Naive B cell (primary cell): ENCODE measurements around the gene CACNA1D. TPM values are rescaled to one million over a fixed set of nuclear protein-coding genes. Genes with fewer than 3 reads are reported as not detected.
A peak's percentile ranks its signal among the peaks of the same experiment; 100 is the strongest.

Experiments used
- ATAC-seq, 2 donors: fragments of 150-1000 bp; cut with Tn5 transposase; 2 replicates each; pipeline ENCODE4 v1.10.0; 2021; ENCODE audit warnings: low read depth in 2 of 2, mild to moderate bottlenecking in 2 of 2, moderate library complexity in 2 of 2
- DNase-seq: peaks from one replicate; pipeline ENCODE4 v3.0.0; 2022
- H3K27ac Mint-ChIP-seq, 6 donors: one replicate each; pipeline ENCODE4 v1.8.0; 2020 to 2022; ENCODE audit warnings: mild to moderate bottlenecking in 6 of 6, mixed read lengths in 6 of 6, moderate library complexity in 5 of 6, inconsistent platforms in 2 of 6
- H3K27me3 Mint-ChIP-seq, 3 donors: one replicate each; pipeline ENCODE4 v1.8.0; 2021 to 2022; ENCODE audit warnings: mixed read lengths in 3 of 3, mild to moderate bottlenecking in 1 of 3
- H3K36me3 Mint-ChIP-seq, 2 donors: one replicate each; pipeline ENCODE4 v1.8.0; 2020 to 2022; ENCODE audit warnings: mixed read lengths in 2 of 2, inconsistent platforms in 1 of 2, mild to moderate bottlenecking in 1 of 2
- H3K4me1 Mint-ChIP-seq, 3 donors: one replicate each; pipeline ENCODE4 v1.8.0; 2020 to 2022; ENCODE audit warnings: mixed read lengths in 3 of 3, inconsistent platforms in 1 of 3, mild to moderate bottlenecking in 1 of 3, moderate library complexity in 1 of 3
- H3K4me3 Mint-ChIP-seq, 8 donors: one replicate each; pipeline ENCODE4 v1.8.0; 2020 to 2022; ENCODE audit warnings: mild to moderate bottlenecking in 8 of 8, mixed read lengths in 8 of 8, moderate library complexity in 8 of 8, inconsistent platforms in 2 of 8
- H3K9me3 Mint-ChIP-seq, 7 donors: one replicate each; pipeline ENCODE4 v1.8.0; 2020 to 2022; ENCODE audit warnings: mixed read lengths in 7 of 7, mild to moderate bottlenecking in 5 of 7, inconsistent platforms in 2 of 7, moderate library complexity in 1 of 7
- polyA plus RNA-seq, 6 donors: library from polyadenylated mRNA; unstranded; fragments of 300-500 nt; fragmentation: Illumina TruSeq; gene quantifications; one replicate each; pipeline ENCODE4 v1.2.3, GENCODE V29; 2021; ENCODE audit warnings: low read depth in 6 of 6

CACNA1D gene
- polyA plus RNA-seq, 6 donors from 2014 or later, result not detected

- Mint-ChIP-seq H3K27me3 (peaks cover 36 to 58% (median 55%) of the 10 kb centered on the region in 3 donors), H3K36me3 (no peaks in the 10 kb centered on the region), H3K4me1 (peaks cover 4 to 12% (median 10%) of the 10 kb centered on the region in 3 donors), H3K9me3 (no peaks in the 10 kb centered on the region), H3K4me3 (no peak overlapping the region), H3K27ac (no peak overlapping the region)
- no peak for ATAC-seq
- no peak for DNase-seq
These were observed 5.9 kb downstream of the CACNA1D start for GRCh38 chr3:53500165-53500777.

GRCh38 chr3:53501178-53501577, 6.8 kb downstream of the CACNA1D start:
- Mint-ChIP-seq H3K36me3 (no peaks in the 10 kb centered on the region), H3K4me3 (no peak overlapping the region), H3K9me3 (no peaks in the 10 kb centered on the region), H3K4me1 (peaks cover 0 to 8% (median 4%) of the 10 kb centered on the region in 3 donors), H3K27me3 (peaks cover 36 to 57% (median 57%) of the 10 kb centered on the region in 3 donors), H3K27ac (no peak overlapping the region)
- ATAC-seq, result no peak
- DNase-seq, result no peak

- no peak for DNase-seq
- Mint-ChIP-seq H3K27me3 (peaks cover 21 to 49% (median 45%) of the 10 kb centered on the region in 3 donors), H3K4me3 (no peak overlapping the region), H3K36me3 (no peaks in the 10 kb centered on the region), H3K9me3 (no peaks in the 10 kb centered on the region), H3K27ac (peak overlapping the region in 1 of 6 donors; percentile 30), H3K4me1 (no peaks in the 10 kb centered on the region)
- ATAC-seq, result no peak
These were observed 8.3 kb downstream of the CACNA1D start for GRCh38 chr3:53502737-53503136.

- DNase-seq, result no peak
- no peaks in the 10 kb centered on the region for H3K4me1 Mint-ChIP-seq
- no peaks in the 10 kb centered on the region for H3K36me3 Mint-ChIP-seq
These were observed 8.8 kb downstream of the CACNA1D start for GRCh38 chr3:53503195-53503594.

GRCh38 chr3:53506110-53506762, 11.8 kb downstream of the CACNA1D start:
- Mint-ChIP-seq H3K36me3 (no peaks in the 10 kb centered on the region), H3K9me3 (no peaks in the 10 kb centered on the region), H3K4me1 (no peaks in the 10 kb centered on the region), H3K4me3 (no peak overlapping the region), H3K27ac (peak overlapping the region in 1 of 6 donors; percentile 16), H3K27me3 (peaks cover 27 to 53% (median 42%) of the 10 kb centered on the region in 3 donors)
- DNase-seq (no peak), ATAC-seq (no peak)

More at GRCh38 chr3:53503195-53503594, 8.8 kb downstream of the CACNA1D start:
- H3K27me3 Mint-ChIP-seq, result peaks cover 18 to 47% (median 43%) of the 10 kb centered on the region in 3 donors
- no peaks in the 10 kb centered on the region for H3K9me3 Mint-ChIP-seq
- no peak for ATAC-seq
- no peak overlapping the region for H3K27ac Mint-ChIP-seq
- no peak overlapping the region for H3K4me3 Mint-ChIP-seq

GRCh38 chr3:53506763-53507145, 12.3 kb downstream of the CACNA1D start:
- Mint-ChIP-seq H3K4me3 (no peak overlapping the region), H3K4me1 (no peaks in the 10 kb centered on the region), H3K27me3 (peaks cover 27 to 52% (median 42%) of the 10 kb centered on the region in 3 donors), H3K36me3 (no peaks in the 10 kb centered on the region), H3K27ac (no peak overlapping the region), H3K9me3 (no peaks in the 10 kb centered on the region)
- ATAC-seq (no peak), DNase-seq (no peak)

- H3K27ac Mint-ChIP-seq, result no peak overlapping the region
- no peaks in the 10 kb centered on the region for H3K36me3 Mint-ChIP-seq
- H3K4me3 Mint-ChIP-seq, result no peak overlapping the region
- no peak for ATAC-seq
- no peaks in the 10 kb centered on the region for H3K9me3 Mint-ChIP-seq
- DNase-seq, result no peak
- H3K27me3 Mint-ChIP-seq, result peaks cover 32 to 56% (median 47%) of the 10 kb centered on the region in 3 donors
- H3K4me1 Mint-ChIP-seq, result no peaks in the 10 kb centered on the region
These were observed 15.1 kb downstream of the CACNA1D start for GRCh38 chr3:53509494-53509893.

- H3K9me3 Mint-ChIP-seq, result no peaks in the 10 kb centered on the region
- no peak overlapping the region for H3K4me3 Mint-ChIP-seq
- no peak for DNase-seq
- H3K27ac Mint-ChIP-seq, result no peak overlapping the region
- ATAC-seq, result no peak
- H3K4me1 Mint-ChIP-seq, result no peaks in the 10 kb centered on the region
- peaks cover 32 to 49% (median 38%) of the 10 kb centered on the region in 3 donors for H3K27me3 Mint-ChIP-seq
- no peaks in the 10 kb centered on the region for H3K36me3 Mint-ChIP-seq
These were observed 16.1 kb downstream of the CACNA1D start for GRCh38 chr3:53510508-53510907.

- DNase-seq (no peak), ATAC-seq (no peak)
- Mint-ChIP-seq H3K27ac (no peak overlapping the region), H3K27me3 (peaks cover 27 to 41% (median 31%) of the 10 kb centered on the region in 3 donors), H3K4me3 (no peak overlapping the region), H3K4me1 (no peaks in the 10 kb centered on the region), H3K9me3 (no peaks in the 10 kb centered on the region), H3K36me3 (no peaks in the 10 kb centered on the region)
These were observed 16.8 kb downstream of the CACNA1D start for GRCh38 chr3:53511246-53511645.

- H3K27ac Mint-ChIP-seq, result no peak overlapping the region
- no peaks in the 10 kb centered on the region for H3K36me3 Mint-ChIP-seq
- peaks cover 22 to 34% (median 22%) of the 10 kb centered on the region in 3 donors for H3K27me3 Mint-ChIP-seq
- no peaks in the 10 kb centered on the region for H3K4me1 Mint-ChIP-seq
- no peaks in the 10 kb centered on the region for H3K9me3 Mint-ChIP-seq
- no peak overlapping the region for H3K4me3 Mint-ChIP-seq
- ATAC-seq, result no peak
- DNase-seq, result no peak
These were observed 19.3 kb downstream of the CACNA1D start for GRCh38 chr3:53513556-53514190.

GRCh38 chr3:53516339-53516738, 21.9 kb downstream of the CACNA1D start:
- no peak overlapping the region for H3K4me3 Mint-ChIP-seq
- DNase-seq (no peak), ATAC-seq (no peak)
- peaks cover 5 to 11% (median 9%) of the 10 kb centered on the region in 3 donors for H3K27me3 Mint-ChIP-seq
- no peak overlapping the region for H3K27ac Mint-ChIP-seq
- no peaks in the 10 kb centered on the region for H3K36me3 Mint-ChIP-seq
- H3K4me1 Mint-ChIP-seq, result no peaks in the 10 kb centered on the region
- no peaks in the 10 kb centered on the region for H3K9me3 Mint-ChIP-seq

GRCh38 chr3:53518495-53518981, 24.1 kb downstream of the CACNA1D start:
- no peaks in the 10 kb centered on the region for H3K4me1 Mint-ChIP-seq
- H3K27me3 Mint-ChIP-seq, result peaks cover 0 to 23% (median 10%) of the 10 kb centered on the region in 3 donors
- ATAC-seq (no peak), DNase-seq (no peak)
- H3K27ac Mint-ChIP-seq, result no peak overlapping the region
- no peak overlapping the region for H3K4me3 Mint-ChIP-seq
- no peaks in the 10 kb centered on the region for H3K9me3 Mint-ChIP-seq
- no peaks in the 10 kb centered on the region for H3K36me3 Mint-ChIP-seq

- Mint-ChIP-seq H3K27me3 (peaks cover 0 to 24% (median 16%) of the 10 kb centered on the region in 3 donors), H3K27ac (no peak overlapping the region), H3K4me1 (no peaks in the 10 kb centered on the region), H3K9me3 (no peaks in the 10 kb centered on the region), H3K4me3 (no peak overlapping the region), H3K36me3 (no peaks in the 10 kb centered on the region)
- ATAC-seq (no peak), DNase-seq (no peak)
These were observed 24.8 kb downstream of the CACNA1D start for GRCh38 chr3:53519065-53519709.
